Gastrocnemius medialis (tissue), 4 donors: ENCODE measurements around the gene CSNK2B.

Experiments used
- POLR2A ChIP-seq, 2 donors: fragments of 450-650 bp; IDR thresholded peaks; one replicate each; pipeline ENCODE4 v1.6.1; 2017; ENCODE audit warnings: antibody characterized with exemption in 2 of 2, mild to moderate bottlenecking in 2 of 2, moderate library complexity in 2 of 2
- TF ChIP-seq, protein P1 (sequence below), 5 experiments: fragments of 450-650 bp in 3 of 5; fragments of 200-600 bp in 2 of 5; sonication (generic) in 2 of 5; IDR thresholded peaks in 4 of 5; conservative IDR thresholded peaks in 1 of 5; 1 replicate in 4 of 5; 2 replicates in 1 of 5; pipeline ENCODE4 v1.5.1; 2016 to 2019; ENCODE audit warnings: antibody characterized with exemption in 5 of 5, mild to moderate bottlenecking in 3 of 5, moderate library complexity in 3 of 5

DNA sequence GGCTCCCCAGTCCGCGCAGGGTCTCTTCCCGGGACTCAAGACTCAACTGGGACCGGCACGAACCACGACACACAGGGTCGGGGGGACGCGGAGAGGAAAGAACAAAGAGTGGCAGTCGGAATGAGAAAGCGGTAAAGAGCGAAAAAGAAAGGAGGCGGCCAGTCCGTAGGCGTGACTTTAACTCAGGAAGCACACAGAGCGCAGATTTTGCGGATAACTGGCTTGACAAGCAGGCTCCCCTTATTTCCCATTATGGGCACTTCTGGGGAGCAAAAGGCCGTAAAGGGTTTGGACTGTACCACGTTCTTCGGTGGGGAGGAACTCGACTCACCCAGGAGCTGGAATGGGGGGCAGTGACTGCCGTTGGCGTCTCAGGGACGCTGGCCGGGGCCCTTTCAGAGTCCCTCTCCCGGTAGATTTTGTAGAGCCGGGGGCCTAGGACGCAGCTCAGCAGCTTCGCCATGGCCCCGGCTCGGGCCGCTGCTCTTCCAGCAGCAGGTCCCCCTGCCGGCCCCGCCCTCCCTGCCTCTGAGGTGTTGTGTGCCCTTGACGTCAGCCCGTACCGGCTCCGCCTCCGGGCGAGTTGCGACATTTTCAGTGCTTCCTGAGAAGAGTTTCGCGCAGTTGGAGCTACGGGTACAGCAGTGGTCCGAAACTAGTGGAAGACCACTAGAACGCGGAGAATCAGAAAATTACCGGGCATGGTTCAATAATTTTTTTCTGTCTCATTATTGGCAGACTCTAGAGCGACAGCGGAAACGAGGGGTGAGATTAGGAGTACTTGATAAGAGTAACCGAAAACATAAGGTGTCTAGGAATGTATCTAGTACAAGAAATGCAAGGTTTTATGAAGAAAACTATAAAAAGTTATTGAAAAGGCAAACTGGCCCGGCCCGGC is 37.2 kb downstream of the CSNK2B start, which contains the start of gene ABHD16A:
- TF ChIP-seq, protein P1, sequence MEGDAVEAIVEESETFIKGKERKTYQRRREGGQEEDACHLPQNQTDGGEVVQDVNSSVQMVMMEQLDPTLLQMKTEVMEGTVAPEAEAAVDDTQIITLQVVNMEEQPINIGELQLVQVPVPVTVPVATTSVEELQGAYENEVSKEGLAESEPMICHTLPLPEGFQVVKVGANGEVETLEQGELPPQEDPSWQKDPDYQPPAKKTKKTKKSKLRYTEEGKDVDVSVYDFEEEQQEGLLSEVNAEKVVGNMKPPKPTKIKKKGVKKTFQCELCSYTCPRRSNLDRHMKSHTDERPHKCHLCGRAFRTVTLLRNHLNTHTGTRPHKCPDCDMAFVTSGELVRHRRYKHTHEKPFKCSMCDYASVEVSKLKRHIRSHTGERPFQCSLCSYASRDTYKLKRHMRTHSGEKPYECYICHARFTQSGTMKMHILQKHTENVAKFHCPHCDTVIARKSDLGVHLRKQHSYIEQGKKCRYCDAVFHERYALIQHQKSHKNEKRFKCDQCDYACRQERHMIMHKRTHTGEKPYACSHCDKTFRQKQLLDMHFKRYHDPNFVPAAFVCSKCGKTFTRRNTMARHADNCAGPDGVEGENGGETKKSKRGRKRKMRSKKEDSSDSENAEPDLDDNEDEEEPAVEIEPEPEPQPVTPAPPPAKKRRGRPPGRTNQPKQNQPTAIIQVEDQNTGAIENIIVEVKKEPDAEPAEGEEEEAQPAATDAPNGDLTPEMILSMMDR (IDR thresholded peaks at IDR 0.05 in 4 of 5, conservative IDR thresholded peaks at IDR 0.05 in 1 of 5) = peak in 2 of 5 experiments; percentile 5 to 20
- peak; percentile 99 for TF ChIP-seq POLR2A (IDR thresholded peaks at IDR 0.05)
